WTC11 (cell line): Measurements from ENCODE around the gene FLT4. TPM values are rescaled to one million over a fixed set of nuclear protein-coding genes. Genes with fewer than 3 reads are reported as not detected.

Experiments used
- ATAC-seq: fragments of 200-7000 bp; cut with Tn5 transposase; 2 replicates; pipeline ENCODE4 v1.10.0; 2021; ENCODE audit warnings: mild to moderate bottlenecking, moderate library complexity
- CTCF ChIA-PET: fragments of 300-600 bp; sonication (Branson Sonifier 250); formaldehyde crosslinking; loops from one replicate; lab custom pipeline; 2021; ENCODE audit warnings: antibody characterized with exemption; lab: Charles Lee
- POLR2A ChIA-PET: fragments of 350-600 bp; sonication (Branson Sonifier 250); formaldehyde crosslinking; loops from one replicate; lab custom pipeline; 2021; ENCODE audit warnings: antibody characterized with exemption; lab: Charles Lee
- DNase-seq: peaks from one replicate; pipeline ENCODE4 v3.0.0; 2021; ENCODE audit warnings: low spot score
- H3K27ac Mint-ChIP-seq: 2 replicates; pipeline ENCODE4 v1.8.0; 2021; ENCODE audit warnings: mixed read lengths
- H3K27me3 Mint-ChIP-seq: 2 replicates; pipeline ENCODE4 v1.8.0; 2021; ENCODE audit warnings: low read depth, mild to moderate bottlenecking, moderate library complexity, mixed read lengths
- H3K36me3 Mint-ChIP-seq: 2 replicates; pipeline ENCODE4 v1.8.0; 2021; ENCODE audit warnings: mixed read lengths
- H3K4me1 Mint-ChIP-seq: 2 replicates; pipeline ENCODE4 v1.8.0; 2022; ENCODE audit warnings: mixed read lengths
- H3K4me3 Mint-ChIP-seq: 2 replicates; pipeline ENCODE4 v1.8.0; 2021; ENCODE audit warnings: mild to moderate bottlenecking, moderate library complexity, mixed read lengths
- H3K9me3 Mint-ChIP-seq: 2 replicates; pipeline ENCODE4 v1.8.0; 2021; ENCODE audit warnings: mixed read lengths
- CBFB ChIP-seq: sonication (generic); formaldehyde crosslinking; IDR thresholded peaks from 2 replicates; pipeline ENCODE4 v1.8.1; 2022; ENCODE audit warnings: mild to moderate bottlenecking, low read depth, missing genetic modification reagents
- CREM ChIP-seq: sonication (generic); formaldehyde crosslinking; IDR thresholded peaks from 2 replicates; pipeline ENCODE4 v1.8.1; 2022; ENCODE audit warnings: mild to moderate bottlenecking, missing genetic modification reagents, moderate library complexity
- E2F1 ChIP-seq: sonication (generic); formaldehyde crosslinking; IDR thresholded peaks from 2 replicates; pipeline ENCODE4 v1.8.0; 2022; ENCODE audit warnings: mild to moderate bottlenecking, missing genetic modification reagents
- E2F5 ChIP-seq: sonication (generic); formaldehyde crosslinking; IDR thresholded peaks from 2 replicates; pipeline ENCODE4 v1.8.1; 2022; ENCODE audit warnings: mild to moderate bottlenecking, moderate library complexity, missing genetic modification reagents
- ESRRA ChIP-seq: sonication (generic); formaldehyde crosslinking; IDR thresholded peaks from 2 replicates; pipeline ENCODE4 v1.8.1; 2022; ENCODE audit warnings: mild to moderate bottlenecking, missing genetic modification reagents, borderline replicate concordance
- FOXJ3 ChIP-seq: sonication (generic); formaldehyde crosslinking; IDR thresholded peaks from 2 replicates; pipeline ENCODE4 v1.9.0; 2021; ENCODE audit warnings: missing genetic modification reagents, mild to moderate bottlenecking, borderline replicate concordance
- FOXK1 ChIP-seq: sonication (generic); formaldehyde crosslinking; IDR thresholded peaks from 2 replicates; pipeline ENCODE4 v1.8.0; 2022; ENCODE audit warnings: mild to moderate bottlenecking, moderate library complexity, missing genetic modification reagents
- KAT7 ChIP-seq: sonication (generic); formaldehyde crosslinking; IDR thresholded peaks from 2 replicates; pipeline ENCODE4 v1.8.1; 2023; ENCODE audit warnings: missing genetic modification reagents, mild to moderate bottlenecking, borderline replicate concordance
- MYBL2 ChIP-seq: sonication (generic); formaldehyde crosslinking; IDR thresholded peaks from 2 replicates; pipeline ENCODE4 v1.8.1; 2023; ENCODE audit warnings: mild to moderate bottlenecking, moderate library complexity, missing genetic modification reagents
- SOX15 ChIP-seq: fragments of 250-450 bp; sonication (Bioruptor Pico); IDR thresholded peaks from 2 replicates; pipeline ENCODE4 v1.9.0; 2021; ENCODE audit warnings: mild to moderate bottlenecking
- SP1 ChIP-seq: sonication (generic); formaldehyde crosslinking; conservative IDR thresholded peaks from 2 replicates; pipeline ENCODE4 v1.8.1; 2022; ENCODE audit warnings: missing genetic modification reagents
- USF2 ChIP-seq: sonication (generic); formaldehyde crosslinking; IDR thresholded peaks from 2 replicates; pipeline ENCODE4 v1.8.1; 2023; ENCODE audit warnings: mild to moderate bottlenecking, missing genetic modification reagents, moderate library complexity
- ZNF121 ChIP-seq: sonication (generic); formaldehyde crosslinking; IDR thresholded peaks from 2 replicates; pipeline ENCODE4 v1.8.0; 2023; ENCODE audit warnings: missing genetic modification reagents
- ZNF232 ChIP-seq: sonication (generic); formaldehyde crosslinking; IDR thresholded peaks from 2 replicates; pipeline ENCODE4 v1.8.0; 2022; ENCODE audit warnings: mild to moderate bottlenecking, missing genetic modification reagents
- ZNF263 ChIP-seq: sonication (generic); formaldehyde crosslinking; IDR thresholded peaks from 2 replicates; pipeline ENCODE4 v1.8.1; 2022; ENCODE audit warnings: low read depth, mild to moderate bottlenecking, moderate library complexity, missing genetic modification reagents
- ZNF532 ChIP-seq: fragments of 250-450 bp; sonication (Bioruptor Pico); IDR thresholded peaks from 2 replicates; pipeline ENCODE4 v1.9.0; 2021; ENCODE audit warnings: mild to moderate bottlenecking, borderline replicate concordance
- ZSCAN18 ChIP-seq: fragments of 250-450 bp; sonication (Bioruptor Pico); IDR thresholded peaks from 2 replicates; pipeline ENCODE4 v2.1.2; 2022; ENCODE audit warnings: mild to moderate bottlenecking, moderate library complexity
- total RNA-seq: library from RNA; stranded (reverse); gene quantifications from 3 replicates; pipeline ENCODE4 v1.2.3, GENCODE V29; 2021
- TF ChIP-seq, protein P1 (sequence below): sonication (generic); formaldehyde crosslinking; IDR thresholded peaks from 2 replicates; pipeline ENCODE4 v1.8.0; 2022; ENCODE audit warnings: mild to moderate bottlenecking, missing genetic modification reagents
- TF ChIP-seq, protein P2 (sequence below): sonication (generic); formaldehyde crosslinking; IDR thresholded peaks from 2 replicates; pipeline ENCODE4 v1.8.0; 2023; ENCODE audit warnings: missing genetic modification reagents
- TF ChIP-seq, protein P3 (sequence below): sonication (generic); formaldehyde crosslinking; conservative IDR thresholded peaks from 2 replicates; pipeline ENCODE4 v1.8.1; 2022; ENCODE audit warnings: mild to moderate bottlenecking, missing genetic modification reagents
- TF ChIP-seq, protein P4 (sequence below): sonication (generic); formaldehyde crosslinking; IDR thresholded peaks from 2 replicates; pipeline ENCODE4 v1.8.0; 2022; ENCODE audit warnings: mild to moderate bottlenecking, missing genetic modification reagents

Gene FLT4
- total RNA-seq, 1 experiment from 2014 or later = 12.4 TPM

DNA sequence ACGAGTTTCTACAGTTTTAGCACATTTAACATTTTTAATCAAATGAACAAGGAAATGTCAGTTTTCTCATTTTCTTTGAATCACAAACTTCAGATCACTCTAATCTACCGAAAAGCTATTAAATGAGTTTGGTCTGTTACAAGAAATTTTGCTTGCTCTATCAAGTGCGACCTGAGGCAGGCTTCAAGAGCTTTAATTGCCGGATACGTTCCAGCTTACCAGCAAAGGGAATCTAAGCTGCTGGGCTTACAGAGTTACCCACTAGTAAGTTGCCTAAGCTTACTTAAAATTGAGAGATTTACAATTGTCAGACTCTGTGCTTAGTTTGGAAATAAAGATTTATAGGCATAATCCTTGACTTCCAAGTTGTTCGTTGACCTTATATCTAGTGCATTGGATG lies 68.7 kb downstream of the FLT4 start:
- H3K27ac Mint-ChIP-seq = 0 out of 2 replicates have a peak overlapping the region, but pooled peaks have one; percentile 28
- CTCF ChIA-PET = interaction anchor here (0.8 to 1.2 kb wide), 2 partner anchors 9 to 38 kb away, joined by 3 to 6 read pairs; no protein-coding TSS in a partner anchor
- DNase-seq = no peak
- no peaks in the 10 kb centered on the region for H3K27me3 Mint-ChIP-seq
- H3K9me3 Mint-ChIP-seq = no peaks in the 10 kb centered on the region
- peaks cover 26% of the 10 kb centered on the region for H3K36me3 Mint-ChIP-seq
- POLR2A ChIA-PET = no interaction called here
- H3K4me3 Mint-ChIP-seq = no peak overlapping the region
- TF ChIP-seq CREM = no peak
- ATAC-seq = no peak
- H3K4me1 Mint-ChIP-seq = no peaks in the 10 kb centered on the region

- Mint-ChIP-seq H3K27ac (no peak overlapping the region), H3K36me3 (peaks cover 64% of the 10 kb centered on the region), H3K27me3 (no peaks in the 10 kb centered on the region), H3K9me3 (no peaks in the 10 kb centered on the region), H3K4me1 (no peaks in the 10 kb centered on the region), H3K4me3 (no peak overlapping the region)
- POLR2A ChIA-PET = no interaction called here
- CTCF ChIA-PET = no interaction called here
- no peak for DNase-seq
- no peak for ATAC-seq
- TF ChIP-seq ZNF232 (CRISPR knock-in tag) = no peak
- TF ChIP-seq, protein P1, sequence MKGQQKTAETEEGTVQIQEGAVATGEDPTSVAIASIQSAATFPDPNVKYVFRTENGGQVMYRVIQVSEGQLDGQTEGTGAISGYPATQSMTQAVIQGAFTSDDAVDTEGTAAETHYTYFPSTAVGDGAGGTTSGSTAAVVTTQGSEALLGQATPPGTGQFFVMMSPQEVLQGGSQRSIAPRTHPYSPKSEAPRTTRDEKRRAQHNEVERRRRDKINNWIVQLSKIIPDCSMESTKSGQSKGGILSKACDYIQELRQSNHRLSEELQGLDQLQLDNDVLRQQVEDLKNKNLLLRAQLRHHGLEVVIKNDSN (CRISPR knock-in tag) = no peak
- no peak for TF ChIP-seq FOXJ3 (CRISPR knock-in tag)
- TF ChIP-seq, protein P2, sequence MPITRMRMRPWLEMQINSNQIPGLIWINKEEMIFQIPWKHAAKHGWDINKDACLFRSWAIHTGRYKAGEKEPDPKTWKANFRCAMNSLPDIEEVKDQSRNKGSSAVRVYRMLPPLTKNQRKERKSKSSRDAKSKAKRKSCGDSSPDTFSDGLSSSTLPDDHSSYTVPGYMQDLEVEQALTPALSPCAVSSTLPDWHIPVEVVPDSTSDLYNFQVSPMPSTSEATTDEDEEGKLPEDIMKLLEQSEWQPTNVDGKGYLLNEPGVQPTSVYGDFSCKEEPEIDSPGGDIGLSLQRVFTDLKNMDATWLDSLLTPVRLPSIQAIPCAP (CRISPR knock-in tag) = no peak
- no peak for TF ChIP-seq E2F1 (CRISPR knock-in tag)
- no peak for TF ChIP-seq ZNF121 (CRISPR knock-in tag)
- TF ChIP-seq ZNF532 (CRISPR knock-in tag) = no peak
- TF ChIP-seq, protein P3, sequence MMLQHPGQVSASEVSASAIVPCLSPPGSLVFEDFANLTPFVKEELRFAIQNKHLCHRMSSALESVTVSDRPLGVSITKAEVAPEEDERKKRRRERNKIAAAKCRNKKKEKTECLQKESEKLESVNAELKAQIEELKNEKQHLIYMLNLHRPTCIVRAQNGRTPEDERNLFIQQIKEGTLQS (CRISPR knock-in tag) = no peak
- TF ChIP-seq KAT7 = no peak
- no peak for TF ChIP-seq MYBL2 (CRISPR knock-in tag)
- TF ChIP-seq, protein P4, sequence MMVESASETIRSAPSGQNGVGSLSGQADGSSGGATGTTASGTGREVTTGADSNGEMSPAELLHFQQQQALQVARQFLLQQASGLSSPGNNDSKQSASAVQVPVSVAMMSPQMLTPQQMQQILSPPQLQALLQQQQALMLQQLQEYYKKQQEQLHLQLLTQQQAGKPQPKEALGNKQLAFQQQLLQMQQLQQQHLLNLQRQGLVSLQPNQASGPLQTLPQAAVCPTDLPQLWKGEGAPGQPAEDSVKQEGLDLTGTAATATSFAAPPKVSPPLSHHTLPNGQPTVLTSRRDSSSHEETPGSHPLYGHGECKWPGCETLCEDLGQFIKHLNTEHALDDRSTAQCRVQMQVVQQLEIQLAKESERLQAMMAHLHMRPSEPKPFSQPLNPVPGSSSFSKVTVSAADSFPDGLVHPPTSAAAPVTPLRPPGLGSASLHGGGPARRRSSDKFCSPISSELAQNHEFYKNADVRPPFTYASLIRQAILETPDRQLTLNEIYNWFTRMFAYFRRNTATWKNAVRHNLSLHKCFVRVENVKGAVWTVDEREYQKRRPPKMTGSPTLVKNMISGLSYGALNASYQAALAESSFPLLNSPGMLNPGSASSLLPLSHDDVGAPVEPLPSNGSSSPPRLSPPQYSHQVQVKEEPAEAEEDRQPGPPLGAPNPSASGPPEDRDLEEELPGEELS (CRISPR knock-in tag) = no peak
- no peak for TF ChIP-seq ESRRA (CRISPR knock-in tag)
These were observed 73.8 kb downstream of the FLT4 start for GRCh38 chr5:180575571-180575970.

GRCh38 chr5:180568914-180569313 lies 80.5 kb downstream of the FLT4 start:
- peaks cover 79% of the 10 kb centered on the region for H3K36me3 Mint-ChIP-seq
- no peak for ATAC-seq
- no peak overlapping the region for H3K27ac Mint-ChIP-seq
- no peak for DNase-seq
- H3K4me3 Mint-ChIP-seq = no peak overlapping the region
- H3K27me3 Mint-ChIP-seq = no peaks in the 10 kb centered on the region
- CTCF ChIA-PET = no interaction called here
- no peaks in the 10 kb centered on the region for H3K4me1 Mint-ChIP-seq
- POLR2A ChIA-PET = no interaction called here
- no peaks in the 10 kb centered on the region for H3K9me3 Mint-ChIP-seq
- TF ChIP-seq ZNF263 (CRISPR knock-in tag) = no peak
- no peak for TF ChIP-seq FOXK1 (CRISPR knock-in tag)
- no peak for TF ChIP-seq SOX15
- no peak for TF ChIP-seq ZSCAN18 (CRISPR knock-in tag)
- no peak for TF ChIP-seq USF2 (CRISPR knock-in tag)
- no peak for TF ChIP-seq CBFB
- TF ChIP-seq E2F5 (CRISPR knock-in tag) = no peak
- TF ChIP-seq SP1 = no peak
